Kidney epithelial cell (primary cell): ENCODE data around the gene GPN1. TPM values are rescaled to one million over a fixed set of nuclear protein-coding genes. Genes with fewer than 3 reads are reported as not detected.

ENCODE experiments used
- DNase-seq: peaks from one replicate; pipeline ENCODE4 v3.0.0-alpha.2; 2010; ENCODE audit warnings: low read depth
- H3K27me3 ChIP-seq: 2 replicates; pipeline ENCODE4 v1.6.0; 2011; ENCODE audit warnings: low read length; ENCODE audit not compliant: control insufficient read depth, insufficient read depth
- H3K36me3 ChIP-seq: 2 replicates; pipeline ENCODE4 v1.5.1; 2011; ENCODE audit warnings: low read length; ENCODE audit not compliant: control insufficient read depth, insufficient read depth
- H3K4me3 ChIP-seq: 2 replicates; pipeline ENCODE4 v1.5.1; 2011; ENCODE audit warnings: low read depth, mild to moderate bottlenecking, control low read depth, low read length
- CTCF ChIP-seq: IDR thresholded peaks from 2 replicates; pipeline ENCODE4 v1.5.1; 2011; ENCODE audit warnings: mild to moderate bottlenecking, moderate library complexity, low read length, control low read depth, inconsistent platforms; ENCODE audit not compliant: insufficient read depth, poor library complexity, severe bottlenecking
- total RNA-seq: library from RNA; depleted of rRNA; stranded (reverse); fragments of >200 nt; gene quantifications from 2 replicates; pipeline ENCODE4 v1.2.3, GENCODE V29; 2015

Gene GPN1
- total RNA-seq, 1 donor from 2014 or later: 58.3 TPM

DNA sequence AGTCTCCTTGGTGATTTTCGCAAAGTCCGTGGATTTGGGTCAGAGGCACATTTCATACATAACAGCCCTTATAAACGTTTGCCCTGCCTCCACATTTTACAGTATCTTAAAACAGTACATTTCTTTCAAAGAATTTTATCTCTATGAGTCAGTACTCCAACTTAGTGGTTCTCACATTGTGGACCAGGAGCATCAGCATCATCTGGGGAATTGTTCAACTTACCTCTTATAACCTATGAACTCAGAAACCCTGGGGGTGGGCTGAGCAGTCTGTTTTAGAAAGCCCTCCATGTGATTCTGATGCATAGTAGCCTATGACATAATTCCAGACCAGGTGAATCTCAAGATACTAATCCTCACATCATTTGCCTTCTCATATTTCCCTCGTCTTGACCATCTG, 22.2 kb downstream of the GPN1 start:
- H3K36me3 ChIP-seq: no peaks in the 10 kb centered on the region
- no peak overlapping the region for H3K4me3 ChIP-seq
- DNase-seq: no peak
- no peaks in the 10 kb centered on the region for H3K27me3 ChIP-seq
- no peak for TF ChIP-seq CTCF

DNA sequence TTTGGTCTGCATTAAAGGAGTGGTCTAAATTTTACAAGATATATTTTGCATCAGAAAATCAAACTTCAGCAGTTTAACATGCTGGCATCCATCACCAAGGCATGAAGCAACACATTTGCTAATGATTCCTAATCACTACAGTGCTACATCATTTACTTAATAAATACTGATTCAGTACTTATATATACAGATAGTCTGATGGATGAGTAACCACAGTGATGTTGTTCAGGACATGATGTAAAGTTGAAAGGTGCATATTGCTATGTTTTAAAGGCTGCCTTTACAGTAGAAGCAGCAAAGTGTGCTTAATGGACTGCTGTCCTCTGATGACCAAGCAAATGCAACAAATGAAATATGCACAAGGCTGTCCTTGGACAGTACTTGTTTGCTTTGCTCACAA, 23.5 kb downstream of the GPN1 start:
- H3K4me3 ChIP-seq: no peak overlapping the region

GRCh38 chr2:27652790-27653189, 23.9 kb downstream of the GPN1 start:
- no peak for DNase-seq
- Histone ChIP-seq H3K36me3 (no peaks in the 10 kb centered on the region), H3K4me3 (no peak overlapping the region), H3K27me3 (no peaks in the 10 kb centered on the region)
- no peak for TF ChIP-seq CTCF

More for the DNA sequence above, 23.5 kb downstream of the GPN1 start:
- no peak for TF ChIP-seq CTCF
- DNase-seq: no peak
- no peaks in the 10 kb centered on the region for H3K36me3 ChIP-seq
- H3K27me3 ChIP-seq: no peaks in the 10 kb centered on the region

GRCh38 chr2:27653397-27653796, 24.5 kb downstream of the GPN1 start:
- Histone ChIP-seq H3K27me3 (no peaks in the 10 kb centered on the region), H3K36me3 (no peaks in the 10 kb centered on the region), H3K4me3 (no peak overlapping the region)
- peak; percentile 43 for DNase-seq
- TF ChIP-seq CTCF: no peak

DNA sequence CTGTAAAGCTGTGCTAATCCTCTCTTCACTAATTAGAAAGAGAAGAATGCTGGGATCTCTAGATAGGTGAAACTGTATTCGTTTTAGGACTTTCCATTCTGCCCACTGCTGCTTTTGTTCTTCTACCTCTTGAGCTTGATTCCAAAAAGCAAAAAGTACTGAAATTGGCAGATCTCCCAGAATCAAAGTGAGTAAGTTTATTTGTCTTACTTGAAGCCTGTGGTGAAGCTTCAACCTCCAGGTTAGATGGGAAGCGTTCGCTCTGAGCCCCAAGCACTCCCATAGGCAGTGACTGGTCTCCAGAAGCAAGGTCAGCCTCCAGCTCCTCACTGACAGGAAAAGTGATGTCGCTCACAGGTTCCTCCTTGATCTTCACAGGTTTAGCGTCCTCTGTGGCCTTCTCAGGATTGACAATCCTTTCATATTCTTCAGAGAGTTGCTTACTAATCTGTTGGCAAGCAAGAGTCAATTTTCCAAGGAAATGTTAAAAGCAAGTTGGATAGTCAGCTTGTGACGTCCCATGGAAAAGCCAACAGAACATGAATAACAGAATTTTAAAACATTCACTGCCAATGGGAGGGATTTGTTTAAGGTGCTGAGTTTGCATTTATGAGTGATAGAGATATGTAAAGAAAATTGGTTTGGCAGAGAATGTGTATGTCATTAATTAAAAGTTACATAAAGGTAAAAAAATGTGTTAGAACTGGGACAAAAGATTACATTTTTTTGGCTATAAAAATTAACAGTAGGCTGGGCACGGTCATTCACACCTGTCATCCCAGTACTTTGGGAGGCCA, 26.5 kb downstream of the GPN1 start:
- no peak overlapping the region for H3K4me3 ChIP-seq
- no peak for TF ChIP-seq CTCF
- no peak for DNase-seq
- H3K36me3 ChIP-seq: no peaks in the 10 kb centered on the region
- no peaks in the 10 kb centered on the region for H3K27me3 ChIP-seq

DNA sequence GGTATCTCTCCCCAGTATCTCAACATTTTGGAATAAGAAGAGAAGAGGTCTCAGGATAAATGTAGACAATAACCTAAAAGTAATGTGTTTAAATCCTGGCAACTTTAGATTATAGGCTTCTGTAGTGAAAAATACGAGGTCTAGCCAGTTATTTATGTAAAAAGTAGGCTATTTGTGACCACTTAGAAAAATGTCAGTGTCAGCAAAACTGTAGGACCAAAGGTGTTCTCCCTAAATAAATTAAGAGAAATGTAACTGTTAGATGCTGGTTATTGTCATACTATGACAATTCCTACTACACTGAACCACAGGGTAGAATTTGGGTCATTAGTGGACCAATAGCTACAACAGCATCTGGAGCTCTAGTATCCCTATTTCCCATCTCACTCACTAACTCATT, 32.5 kb downstream of the GPN1 start:
- no peak for TF ChIP-seq CTCF
- no peaks in the 10 kb centered on the region for H3K36me3 ChIP-seq

More for the DNA sequence above, 32.5 kb downstream of the GPN1 start:
- no peak for DNase-seq
- Histone ChIP-seq H3K4me3 (no peak overlapping the region), H3K27me3 (no peaks in the 10 kb centered on the region)
